GM21737 (cell line): ENCODE data around the gene ELF3.
"Not testable (repeated sequence)": the region's sequence is repeated elsewhere in the genome, so short reads cannot be mapped to it uniquely, and the experiment has no call there.

Source experiments
- ATAC-seq: cut with Tn5 transposase; IDR thresholded peaks from one replicate; pipeline ENCODE4 v1.9.1; 2021; ENCODE audit warnings: mild to moderate bottlenecking, moderate library complexity; ENCODE audit not compliant: unreplicated experiment

Gene ELF3

GRCh38 chr1:202007805-202008489, 2.4 kb upstream of the ELF3 start:
- ATAC-seq: no peak

GRCh38 chr1:202009326-202010179, 834 bp upstream of the ELF3 start:
- ATAC-seq: no peak

- ATAC-seq: no peak
Measured at GRCh38 chr1:202011994-202012393, 1.6 kb downstream of the ELF3 start.

- no peak for ATAC-seq
Measured at GRCh38 chr1:202012544-202013478, 2.4 kb downstream of the ELF3 start.

GRCh38 chr1:202013603-202014002, 3.2 kb downstream of the ELF3 start:
- ATAC-seq: no peak

GRCh38 chr1:202014060-202014459, 3.7 kb downstream of the ELF3 start:
- ATAC-seq: no peak

- no peak for ATAC-seq
Measured at GRCh38 chr1:202014915-202015661, 4.7 kb downstream of the ELF3 start.

GRCh38 chr1:202015662-202015937, 5.2 kb downstream of the ELF3 start:
- ATAC-seq: no peak

- ATAC-seq: no peak
Measured at GRCh38 chr1:202016022-202016810, 5.8 kb downstream of the ELF3 start.

GRCh38 chr1:202016811-202017748, 6.7 kb downstream of the ELF3 start:
- no peak for ATAC-seq

GRCh38 chr1:202017749-202018467, 7.5 kb downstream of the ELF3 start:
- no peak for ATAC-seq

GRCh38 chr1:202018468-202019234, 8.3 kb downstream of the ELF3 start:
- no peak for ATAC-seq

GRCh38 chr1:202019235-202019558, 8.8 kb downstream of the ELF3 start:
- not testable (repeated sequence) for ATAC-seq

GRCh38 chr1:202023001-202023433, 12.6 kb downstream of the ELF3 start:
- ATAC-seq: no peak

GRCh38 chr1:202029171-202029665, 18.8 kb downstream of the ELF3 start:
- no peak for ATAC-seq

- ATAC-seq: no peak
Measured at GRCh38 chr1:202029727-202030126, 19.3 kb downstream of the ELF3 start.

- ATAC-seq: no peak
Measured at GRCh38 chr1:202031796-202032195, 21.4 kb downstream of the ELF3 start.
